Ovary (tissue), 3 donors: ENCODE data around the gene MYH3.

Source experiments
- CTCF ChIP-seq, 3 donors: fragments of 450-650 bp in 2 of 3; fragments of 200-600 bp in 1 of 3; IDR thresholded peaks; one replicate each; pipeline versions ENCODE4 v1.5.1 to v1.8.0; 2016 to 2022; ENCODE audit warnings: antibody characterized with exemption in 3 of 3, mild to moderate bottlenecking in 1 of 3
- EP300 ChIP-seq: sonication (generic); formaldehyde crosslinking; IDR thresholded peaks from one replicate; pipeline ENCODE4 v1.6.1; 2017; ENCODE audit warnings: antibody characterized with exemption
- donor health status: DM: no; HTN: no; CAD: no.

GRCh38 chr17:10661437-10661836, 4.3 kb upstream of the MYH3 start:
- TF ChIP-seq CTCF (IDR thresholded peaks at IDR 0.05) (no peak), EP300 (no peak)
